Stimulated activated CD4-positive, alpha-beta T cell treated with anti-CD3 and anti-CD28 coated beads, Interleukin-2, amount 100 ng/mL, for 4 hours (primary cell): Measurements from ENCODE around the gene RYR1.
"Not testable (repeated sequence)": the region's sequence is repeated elsewhere in the genome, so short reads cannot be mapped to it uniquely, and the experiment has no call there.

ENCODE experiments used
- DNase-seq: peaks from one replicate; pipeline ENCODE4 v3.0.0-alpha.2; 2020; ENCODE audit warnings: low read depth

The RYR1 gene

GRCh38 chr19:38427035-38427677 is 6.3 kb upstream of the RYR1 start:
- DNase-seq = not testable (repeated sequence)

- no peak for DNase-seq
These were observed 4.3 kb upstream of the RYR1 start for GRCh38 chr19:38429055-38429810.

- no peak for DNase-seq
These were observed 3.7 kb upstream of the RYR1 start for GRCh38 chr19:38429811-38430156.

- DNase-seq = no peak
These were observed 2.6 kb upstream of the RYR1 start for GRCh38 chr19:38430931-38431330.

- no peak for DNase-seq
These were observed 1.1 kb downstream of the RYR1 start for GRCh38 chr19:38434549-38435051.

- no peak for DNase-seq
These were observed 3.8 kb downstream of the RYR1 start for GRCh38 chr19:38437295-38437694.

- no peak for DNase-seq
These were observed 4.4 kb downstream of the RYR1 start for GRCh38 chr19:38437917-38438316.

- DNase-seq = no peak
These were observed 7.1 kb downstream of the RYR1 start for GRCh38 chr19:38440592-38440991.

- DNase-seq = no peak
These were observed 8.3 kb downstream of the RYR1 start for GRCh38 chr19:38441657-38442348.

- DNase-seq = no peak
These were observed 9.2 kb downstream of the RYR1 start for GRCh38 chr19:38442736-38443135.

- no peak for DNase-seq
These were observed 10.0 kb downstream of the RYR1 start for GRCh38 chr19:38443458-38443999.

- no peak for DNase-seq
These were observed 10.5 kb downstream of the RYR1 start for GRCh38 chr19:38444026-38444425.

GRCh38 chr19:38445362-38445761 is 11.9 kb downstream of the RYR1 start:
- DNase-seq = no peak

- no peak for DNase-seq
These were observed 14.7 kb downstream of the RYR1 start for GRCh38 chr19:38448225-38448624.

- no peak for DNase-seq
These were observed 16.0 kb downstream of the RYR1 start for GRCh38 chr19:38449518-38449917.

- DNase-seq = no peak
These were observed 17.5 kb downstream of the RYR1 start for GRCh38 chr19:38451036-38451435.

- no peak for DNase-seq
These were observed 18.1 kb downstream of the RYR1 start for GRCh38 chr19:38451629-38452028.

GRCh38 chr19:38452430-38453366 is 19.2 kb downstream of the RYR1 start:
- no peak for DNase-seq

- no peak for DNase-seq
These were observed 20.1 kb downstream of the RYR1 start for GRCh38 chr19:38453596-38453995.

- no peak for DNase-seq
These were observed 21.5 kb downstream of the RYR1 start for GRCh38 chr19:38455031-38455430.

- no peak for DNase-seq
These were observed 23.7 kb downstream of the RYR1 start for GRCh38 chr19:38457202-38457601.
